Tibial nerve (tissue), 4 donors: ENCODE results near the gene PTPRD. TPM values are rescaled to one million over a fixed set of nuclear protein-coding genes. Genes with fewer than 3 reads are reported as not detected.

Experiments
- DNase-seq, 2 donors: peaks; one replicate each; pipeline ENCODE4 v3.0.0-alpha.2; 2019; ENCODE audit warnings: low spot score in 2 of 2
- H3K27ac ChIP-seq, 4 donors: fragments of 200-600 bp; sonication (generic) in 3 of 4; one replicate each; pipeline ENCODE4 v1.5.1; 2017 to 2019; ENCODE audit warnings: mild to moderate bottlenecking in 1 of 4
- H3K27me3 ChIP-seq, 2 donors: fragments of 200-600 bp; sonication (generic) in 1 of 2; one replicate each; pipeline versions ENCODE4 v1.5.1 to v1.6.0; 2017 to 2019
- H3K36me3 ChIP-seq, 3 donors: fragments of 200-600 bp; sonication (generic); one replicate each; pipeline ENCODE4 v1.5.1; 2018 to 2019
- H3K4me1 ChIP-seq, 4 donors: fragments of 200-600 bp; sonication (generic) in 3 of 4; one replicate each; pipeline ENCODE4 v1.5.1; 2017 to 2019
- H3K4me3 ChIP-seq, 4 donors: fragments of 200-600 bp; sonication (generic) in 3 of 4; one replicate each; pipeline ENCODE4 v1.5.1; 2017 to 2019; ENCODE audit warnings: mild to moderate bottlenecking in 1 of 4, moderate library complexity in 1 of 4
- H3K9me3 ChIP-seq, 4 donors: fragments of 200-600 bp; sonication (generic) in 3 of 4; one replicate each; pipeline ENCODE4 v1.5.1; 2017 to 2019
- CTCF ChIP-seq, 5 experiments: fragments of 200-600 bp in 3 of 5; fragments of 450-650 bp in 2 of 5; sonication (generic) in 3 of 5; IDR thresholded peaks; one replicate each; pipeline ENCODE4 v1.5.1; 2016 to 2019; ENCODE audit warnings: antibody characterized with exemption in 5 of 5, mild to moderate bottlenecking in 3 of 5, moderate library complexity in 2 of 5
- EP300 ChIP-seq, 2 donors: sonication (generic); formaldehyde crosslinking; IDR thresholded peaks; one replicate each; pipeline ENCODE4 v1.6.1; 2017; ENCODE audit warnings: antibody characterized with exemption in 2 of 2, mild to moderate bottlenecking in 1 of 2
- POLR2A ChIP-seq, 2 donors: fragments of 450-650 bp; IDR thresholded peaks; one replicate each; pipeline ENCODE4 v1.6.1; 2017; ENCODE audit warnings: antibody characterized with exemption in 2 of 2, mild to moderate bottlenecking in 2 of 2, moderate library complexity in 2 of 2
- WGBS, 2 donors: methylation state at CpG; one replicate each; pipeline ENCODE4 v1.1.5; 2018; 5-methylcytosine and 5-hydroxymethylcytosine counted together
- total RNA-seq, 4 donors: library from RNA; depleted of rRNA; stranded (reverse); fragments of >200 nt; gene quantifications; one replicate each; pipeline ENCODE4 v1.1.0, GENCODE V29; 2016

PTPRD gene
- total RNA-seq, 4 donors from 2014 or later: 1.7 to 13.2 (median 5.1) TPM

GRCh38 chr9:8856396-8857067 is 1756.3 kb downstream of the PTPRD start:
- no peak for TF ChIP-seq POLR2A (IDR thresholded peaks at IDR 0.05)
- no peak for TF ChIP-seq EP300 (IDR thresholded peaks at IDR 0.05)
- no peak for TF ChIP-seq CTCF (IDR thresholded peaks at IDR 0.05)
- peak overlapping the region in 1 of 4 donors; percentile 43 for H3K27ac ChIP-seq
- DNase-seq: no peak
- H3K9me3 ChIP-seq: no peaks in the 10 kb centered on the region
- 24 to 26% methylated on average over 9 of the region's 9 CpGs for WGBS, 2 donors
- H3K27me3 ChIP-seq: peaks cover 0 to 34% of the 10 kb centered on the region in 2 donors
- H3K4me1 ChIP-seq: peaks cover 0 to 28% (median 5%) of the 10 kb centered on the region in 4 donors
- H3K36me3 ChIP-seq: no peaks in the 10 kb centered on the region
- H3K4me3 ChIP-seq: peak overlapping the region in 3 of 4 donors; percentile 43 to 70 (median 52)

- Histone ChIP-seq H3K36me3 (no peaks in the 10 kb centered on the region), H3K4me3 (no peak overlapping the region), H3K27ac (no peak overlapping the region), H3K4me1 (peaks cover 0 to 28% (median 5%) of the 10 kb centered on the region in 4 donors), H3K27me3 (peaks cover 0 to 42% of the 10 kb centered on the region in 2 donors), H3K9me3 (no peaks in the 10 kb centered on the region)
- WGBS, 2 donors: 92 to 97% methylated on average over 1 of the region's 1 CpG
- no peak for TF ChIP-seq CTCF (IDR thresholded peaks at IDR 0.05)
- TF ChIP-seq EP300 (IDR thresholded peaks at IDR 0.05): no peak
- no peak for TF ChIP-seq POLR2A (IDR thresholded peaks at IDR 0.05)
- DNase-seq: no peak
Measured at GRCh38 chr9:8855046-8855445, 1757.8 kb downstream of the PTPRD start.

- Histone ChIP-seq H3K4me1 (peaks cover 0 to 12% (median 5%) of the 10 kb centered on the region in 4 donors), H3K9me3 (no peaks in the 10 kb centered on the region), H3K36me3 (no peaks in the 10 kb centered on the region), H3K4me3 (no peak overlapping the region), H3K27ac (no peak overlapping the region), H3K27me3 (peaks cover 0 to 36% of the 10 kb centered on the region in 2 donors)
- 85 to 90% methylated on average over 4 of the region's 4 CpGs for WGBS, 2 donors
- TF ChIP-seq CTCF (IDR thresholded peaks at IDR 0.05) (no peak), EP300 (IDR thresholded peaks at IDR 0.05) (no peak), POLR2A (IDR thresholded peaks at IDR 0.05) (no peak)
- DNase-seq: no peak
Measured at GRCh38 chr9:8852301-8852864, 1760.4 kb downstream of the PTPRD start.

- Histone ChIP-seq H3K27ac (no peak overlapping the region), H3K9me3 (no peaks in the 10 kb centered on the region), H3K4me3 (no peak overlapping the region), H3K4me1 (no peaks in the 10 kb centered on the region), H3K36me3 (no peaks in the 10 kb centered on the region), H3K27me3 (peaks cover 0 to 23% of the 10 kb centered on the region in 2 donors)
- DNase-seq: no peak
- TF ChIP-seq POLR2A (IDR thresholded peaks at IDR 0.05) (no peak), CTCF (IDR thresholded peaks at IDR 0.05) (no peak)
Measured at GRCh38 chr9:8850914-8851313, 1761.9 kb downstream of the PTPRD start.

- Histone ChIP-seq H3K4me1 (no peaks in the 10 kb centered on the region), H3K27ac (no peak overlapping the region), H3K9me3 (no peaks in the 10 kb centered on the region), H3K27me3 (peaks cover 0 to under 1% of the 10 kb centered on the region in 2 donors), H3K4me3 (no peak overlapping the region), H3K36me3 (no peaks in the 10 kb centered on the region)
- DNase-seq: no peak
- 77 to 81% methylated on average over 3 of the region's 3 CpGs for WGBS, 2 donors
- TF ChIP-seq POLR2A (IDR thresholded peaks at IDR 0.05) (no peak), EP300 (IDR thresholded peaks at IDR 0.05) (no peak), CTCF (IDR thresholded peaks at IDR 0.05) (no peak)
Measured at GRCh38 chr9:8845808-8846207, 1767.0 kb downstream of the PTPRD start.
